ENCODE data around the gene LIPE. TPM values are rescaled to one million over a fixed set of nuclear protein-coding genes. Genes with fewer than 3 reads are reported as not detected.
A peak's percentile ranks its signal among the peaks of the same experiment; 100 is the strongest.

The LIPE gene
- polyA plus RNA-seq, 1 donor from 2014 or later: 19.1 TPM

DNA sequence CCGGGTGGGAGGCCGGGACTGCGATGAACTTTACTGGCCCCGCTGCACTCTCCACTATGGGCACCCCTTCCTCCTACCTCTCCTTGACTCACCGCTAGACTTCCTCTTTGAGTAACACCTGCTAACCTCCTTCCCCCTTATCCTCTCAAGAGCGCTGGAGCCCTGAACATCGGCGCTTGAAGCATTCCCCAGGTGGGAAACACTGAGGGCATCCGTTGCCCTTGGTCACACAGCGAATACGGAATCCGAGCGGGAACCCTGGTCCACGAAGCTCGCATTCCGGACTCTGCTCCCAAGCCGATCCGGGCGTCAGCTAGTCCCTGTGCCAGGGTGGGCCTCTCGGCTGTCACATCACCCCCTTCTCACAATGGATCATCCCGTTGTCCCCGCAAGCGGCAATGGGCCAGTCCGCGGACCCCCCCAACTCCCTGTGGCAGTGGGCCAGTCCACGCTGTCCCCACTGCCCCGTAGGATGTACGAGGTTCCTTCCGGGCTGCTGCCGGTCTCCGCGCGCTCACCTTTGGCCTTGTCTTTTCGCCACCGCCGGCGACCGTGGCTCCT, 4.2 kb downstream of the LIPE start:
- Histone ChIP-seq H3K27me3 (ENCODE audit: insufficient read depth, low read depth, low read length) (no peaks in the 10 kb centered on the region), H3K9me2 (ENCODE audit: insufficient read depth, low read length) (no peaks in the 10 kb centered on the region), H4K20me1 (ENCODE audit: insufficient read depth) (no peaks in the 10 kb centered on the region), H2AFZ (ENCODE audit: low read depth, low read length) (peak overlapping the region; percentile 58), H3K36me3 (ENCODE audit: insufficient read depth, low read length) (no peaks in the 10 kb centered on the region), H3K9me3 (ENCODE audit: low read length) (no peaks in the 10 kb centered on the region), H3K4me3 (ENCODE audit: low read length) (peak overlapping the region; percentile 87), H3K27ac (ENCODE audit: low read length) (peak overlapping the region; percentile 79), H3K79me2 (replicated peaks; ENCODE audit: insufficient read depth, low read length) (no peaks in the 10 kb centered on the region), H3K4me2 (ENCODE audit: low read length) (peak overlapping the region; percentile 59), H3F3A (ENCODE audit: insufficient read depth, low read length, poor library complexity, severe bottlenecking) (no peaks in the 10 kb centered on the region), H3K9ac (ENCODE audit: low read length) (peak overlapping the region; percentile 82)
- peak; percentile 72 for TF ChIP-seq POLR2AphosphoS5 (IDR thresholded peaks at IDR 0.05)
- peak; percentile 54 for TF ChIP-seq TAF1 (IDR thresholded peaks at IDR 0.05; ENCODE audit: low read depth)
- TF ChIP-seq RAD21 (conservative IDR thresholded peaks at IDR 0.05): peak; percentile 28
- peak; percentile 38 for TF ChIP-seq CTCF (IDR thresholded peaks at IDR 0.05; ENCODE audit: poor library complexity, severe bottlenecking)
- no peak for TF ChIP-seq MXI1 (conservative IDR thresholded peaks at IDR 0.05; ENCODE audit: poor library complexity, severe bottlenecking)
- TF ChIP-seq, protein P1, sequence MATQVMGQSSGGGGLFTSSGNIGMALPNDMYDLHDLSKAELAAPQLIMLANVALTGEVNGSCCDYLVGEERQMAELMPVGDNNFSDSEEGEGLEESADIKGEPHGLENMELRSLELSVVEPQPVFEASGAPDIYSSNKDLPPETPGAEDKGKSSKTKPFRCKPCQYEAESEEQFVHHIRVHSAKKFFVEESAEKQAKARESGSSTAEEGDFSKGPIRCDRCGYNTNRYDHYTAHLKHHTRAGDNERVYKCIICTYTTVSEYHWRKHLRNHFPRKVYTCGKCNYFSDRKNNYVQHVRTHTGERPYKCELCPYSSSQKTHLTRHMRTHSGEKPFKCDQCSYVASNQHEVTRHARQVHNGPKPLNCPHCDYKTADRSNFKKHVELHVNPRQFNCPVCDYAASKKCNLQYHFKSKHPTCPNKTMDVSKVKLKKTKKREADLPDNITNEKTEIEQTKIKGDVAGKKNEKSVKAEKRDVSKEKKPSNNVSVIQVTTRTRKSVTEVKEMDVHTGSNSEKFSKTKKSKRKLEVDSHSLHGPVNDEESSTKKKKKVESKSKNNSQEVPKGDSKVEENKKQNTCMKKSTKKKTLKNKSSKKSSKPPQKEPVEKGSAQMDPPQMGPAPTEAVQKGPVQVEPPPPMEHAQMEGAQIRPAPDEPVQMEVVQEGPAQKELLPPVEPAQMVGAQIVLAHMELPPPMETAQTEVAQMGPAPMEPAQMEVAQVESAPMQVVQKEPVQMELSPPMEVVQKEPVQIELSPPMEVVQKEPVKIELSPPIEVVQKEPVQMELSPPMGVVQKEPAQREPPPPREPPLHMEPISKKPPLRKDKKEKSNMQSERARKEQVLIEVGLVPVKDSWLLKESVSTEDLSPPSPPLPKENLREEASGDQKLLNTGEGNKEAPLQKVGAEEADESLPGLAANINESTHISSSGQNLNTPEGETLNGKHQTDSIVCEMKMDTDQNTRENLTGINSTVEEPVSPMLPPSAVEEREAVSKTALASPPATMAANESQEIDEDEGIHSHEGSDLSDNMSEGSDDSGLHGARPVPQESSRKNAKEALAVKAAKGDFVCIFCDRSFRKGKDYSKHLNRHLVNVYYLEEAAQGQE (IDR thresholded peaks at IDR 0.05; ENCODE audit: borderline replicate concordance): peak; percentile 57
- TF ChIP-seq EZH2 (IDR thresholded peaks at IDR 0.05; ENCODE audit: borderline replicate concordance, insufficient read depth, low read length, poor library complexity, severe bottlenecking): no peak
- TF ChIP-seq SMC3 (conservative IDR thresholded peaks at IDR 0.05; ENCODE audit: poor library complexity): peak; percentile 43
- TF ChIP-seq EP300 (conservative IDR thresholded peaks at IDR 0.05; ENCODE audit: poor library complexity, severe bottlenecking): peak; percentile 44

GRCh38 chr19:42422092-42422900, 4.9 kb downstream of the LIPE start:
- peak overlapping the region; percentile 87 for H3K4me3 ChIP-seq (ENCODE audit: low read length)
- H3K27me3 ChIP-seq (ENCODE audit: insufficient read depth, low read depth, low read length): no peaks in the 10 kb centered on the region
- H3F3A ChIP-seq (ENCODE audit: insufficient read depth, low read length, poor library complexity, severe bottlenecking): no peaks in the 10 kb centered on the region
- peak overlapping the region; percentile 79 for H3K27ac ChIP-seq (ENCODE audit: low read length)
- H3K36me3 ChIP-seq (ENCODE audit: insufficient read depth, low read length): no peaks in the 10 kb centered on the region
- peak overlapping the region; percentile 59 for H3K4me2 ChIP-seq (ENCODE audit: low read length)
- peak overlapping the region; percentile 58 for H2AFZ ChIP-seq (ENCODE audit: low read depth, low read length)
- H4K20me1 ChIP-seq (ENCODE audit: insufficient read depth): no peaks in the 10 kb centered on the region
- peak overlapping the region; percentile 82 for H3K9ac ChIP-seq (ENCODE audit: low read length)
- no peaks in the 10 kb centered on the region for H3K9me3 ChIP-seq (ENCODE audit: low read length)
- TF ChIP-seq POLR2AphosphoS5 (IDR thresholded peaks at IDR 0.05) (no peak), EP300 (conservative IDR thresholded peaks at IDR 0.05; ENCODE audit: poor library complexity, severe bottlenecking) (no peak), EZH2 (IDR thresholded peaks at IDR 0.05; ENCODE audit: borderline replicate concordance, insufficient read depth, low read length, poor library complexity, severe bottlenecking) (no peak), RAD21 (conservative IDR thresholded peaks at IDR 0.05) (no peak), MXI1 (conservative IDR thresholded peaks at IDR 0.05; ENCODE audit: poor library complexity, severe bottlenecking) (no peak), SMC3 (conservative IDR thresholded peaks at IDR 0.05; ENCODE audit: poor library complexity) (no peak), TAF1 (IDR thresholded peaks at IDR 0.05; ENCODE audit: low read depth) (no peak), CTCF (IDR thresholded peaks at IDR 0.05; ENCODE audit: poor library complexity, severe bottlenecking) (no peak)
- TF ChIP-seq, protein P1 (IDR thresholded peaks at IDR 0.05; ENCODE audit: borderline replicate concordance): no peak
- no peaks in the 10 kb centered on the region for H3K79me2 ChIP-seq (replicated peaks; ENCODE audit: insufficient read depth, low read length)
- H3K9me2 ChIP-seq (ENCODE audit: insufficient read depth, low read length): no peaks in the 10 kb centered on the region

Data from neural cell (in vitro differentiated cells).